GM12891 (cell line): Measurements from ENCODE around the gene TCAP.

Experiments used
- PAX5 ChIP-seq: IDR thresholded peaks from 2 replicates; pipeline ENCODE4 v1.6.1; 2011; ENCODE audit warnings: low read length, moderate library complexity, mild to moderate bottlenecking; ENCODE audit not compliant: insufficient read depth, severe bottlenecking
- POLR2A ChIP-seq: IDR thresholded peaks from 2 replicates; pipeline ENCODE4 v1.6.1; 2011; ENCODE audit warnings: low read depth, low read length, control low read depth
- POLR2AphosphoS5 ChIP-seq: IDR thresholded peaks from 2 replicates; pipeline ENCODE4 v1.6.1; 2011; ENCODE audit warnings: low read depth, low read length, control low read depth
- POU2F2 ChIP-seq: IDR thresholded peaks from 2 replicates; pipeline ENCODE4 v1.6.1; 2011; ENCODE audit warnings: low read depth, mild to moderate bottlenecking, control low read depth, low read length, moderate library complexity
- SPI1 ChIP-seq: IDR thresholded peaks from 2 replicates; pipeline ENCODE4 v1.6.1; 2011; ENCODE audit warnings: low read depth, low read length, control low read depth
- TAF1 ChIP-seq: IDR thresholded peaks from 2 replicates; pipeline ENCODE4 v1.6.1; 2011; ENCODE audit warnings: low read depth, low read length, control low read depth

DNA sequence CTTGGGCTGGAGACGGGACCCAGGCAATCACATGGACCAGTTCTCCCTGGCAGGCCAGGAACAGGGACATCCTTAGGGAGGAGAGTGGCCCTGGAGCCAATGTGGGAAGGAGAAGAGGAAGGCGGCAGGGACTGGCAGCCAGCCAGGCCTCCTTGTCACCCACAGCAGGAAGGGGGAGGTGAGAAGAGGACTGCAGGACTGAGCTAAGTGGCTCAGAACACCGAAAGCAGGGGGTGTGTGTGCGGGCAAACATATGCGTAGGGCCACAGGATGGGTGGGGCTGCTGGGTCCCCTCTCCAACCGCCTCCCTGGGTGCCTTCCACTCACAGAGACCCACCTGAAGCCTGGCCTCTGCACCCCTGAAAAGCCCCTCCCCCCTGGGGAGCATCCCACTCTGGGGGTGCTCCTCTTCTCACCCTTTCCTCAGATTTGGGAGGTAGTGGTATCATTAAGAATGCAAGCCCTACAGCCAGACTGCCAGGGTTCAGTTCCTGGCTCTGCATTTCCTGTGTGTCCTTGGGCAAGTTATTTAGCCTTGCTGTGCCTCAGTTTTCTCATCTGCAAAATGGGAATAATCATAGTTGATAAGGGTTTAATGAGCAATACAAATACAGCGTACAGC lies 11.2 kb downstream of the TCAP start:
- TF ChIP-seq POLR2A (no peak), TAF1 (no peak), POLR2AphosphoS5 (no peak), PAX5 (no peak), SPI1 (no peak), POU2F2 (no peak)
